ENCODE results near the gene CCDC188. TPM values are rescaled to one million over a fixed set of nuclear protein-coding genes. Genes with fewer than 3 reads are reported as not detected.

CCDC188 gene
- total and polyA plus RNA-seq, 2 of the 13 experiments (the other 11 are each of a cell fraction or from before 2014, with no cell fraction given) = not detected

GRCh38 chr22:20106849-20107237, 44.0 kb downstream of the CCDC188 start:
- no peak for DNase-seq (ENCODE audit: low spot score)
- Histone ChIP-seq H2AFZ (ENCODE audit: low read length) (no peak overlapping the region), H3K27ac (ENCODE audit: extremely low read length, insufficient read depth, low read length) (no peak overlapping the region), H4K20me1 (ENCODE audit: insufficient read depth, low read length) (peaks cover 4% of the 10 kb centered on the region; the same call in 1 of the 2 replicates), H3K27me3 (ENCODE audit: control insufficient read depth in 1 of 2, insufficient read depth in 2 of 2, low read length in 2 of 2) (no peaks in the 10 kb centered on the region), H3K4me1 (ENCODE audit: insufficient read depth, low read length) (peaks cover 5% of the 10 kb centered on the region), H3K9ac (ENCODE audit: insufficient read depth, low read depth, low read length) (no peak overlapping the region), H3K79me2 (ENCODE audit: insufficient read depth, low read length) (peaks cover 10% of the 10 kb centered on the region), H3K4me2 (ENCODE audit: low read depth, low read length) (no peak overlapping the region), H3K36me3 (replicated peaks in 1 of 2; ENCODE audit: control insufficient read depth in 1 of 2, insufficient read depth in 2 of 2, low read length in 2 of 2) (peaks cover 51 to 92% of the 10 kb centered on the region in 2 experiments), H3K4me3 (replicated peaks in 1 of 3; ENCODE audit: insufficient read depth in 1 of 3, low read depth in 2 of 3, low read length in 3 of 3) (no peak overlapping the region), H3K9me3 (ENCODE audit: low read length) (no peaks in the 10 kb centered on the region)
- ChIA-PET CTCF (ENCODE audit: low intra/inter-chr PET ratio, low total read pairs) (no interaction called here), POLR2A (interaction anchor here (1.3 kb wide), 1 partner anchor 10 kb away, joined by 4 read pairs; the partner anchor contains the start of gene TRMT2A)
- ATAC-seq = no peak
- FAIRE-seq = no peak
- in situ Hi-C loops (cut with HindIII; ENCODE audit: extremely low pct_ligation_motif_present, low pct_unique_long_range_greater_than_20kb) = no loop called here
- no TSS peak for BruUV-seq (replicated peaks)
- over 99% methylated on average over 10 of the region's 10 CpGs for WGBS (ENCODE audit: low lambda C conversion rate)
- intact Hi-C loops (cut with micrococcal nuclease; ENCODE audit: unreplicated experiment) = no loop called here
- TF ChIP-seq NR2F1 (CRISPR knock-in tag; IDR thresholded peaks at IDR 0.05) (no peak), STAT5B (CRISPR knock-in tag; IDR thresholded peaks at IDR 0.05) (no peak), RERE (CRISPR knock-in tag; IDR thresholded peaks at IDR 0.05; ENCODE audit: low read depth) (no peak), EHMT2 (IDR thresholded peaks at IDR 0.05; ENCODE audit: borderline replicate concordance, low read depth, low read length) (no peak), RAD51 (IDR thresholded peaks at IDR 0.05; ENCODE audit: borderline replicate concordance) (no peak), ZNF382 (CRISPR knock-in tag; IDR thresholded peaks at IDR 0.05; ENCODE audit: borderline replicate concordance) (no peak), CEBPZ (IDR thresholded peaks at IDR 0.05; ENCODE audit: low read length) (no peak), POGK (CRISPR knock-in tag; conservative IDR thresholded peaks at IDR 0.05) (no peak), ZNF180 (CRISPR knock-in tag; IDR thresholded peaks at IDR 0.05; ENCODE audit: borderline replicate concordance, low read depth) (no peak), ZNF136 (CRISPR knock-in tag; IDR thresholded peaks at IDR 0.05; ENCODE audit: low read depth) (no peak)
